GM19043 (cell line): ENCODE measurements around the gene PHOX2B.

ENCODE experiments used
- ATAC-seq: cut with Tn5 transposase; IDR thresholded peaks from one replicate; pipeline ENCODE4 v1.9.1; 2021; ENCODE audit warnings: low read depth; ENCODE audit not compliant: unreplicated experiment

PHOX2B gene

GRCh38 chr4:41748571-41749475, at the start of gene PHOX2B:
Gene PHOX2B (minus strand): TSS chr4:41748725. CDS start chr4:41748610, 115 bp downstream.
- ATAC-seq: no peak

DNA sequence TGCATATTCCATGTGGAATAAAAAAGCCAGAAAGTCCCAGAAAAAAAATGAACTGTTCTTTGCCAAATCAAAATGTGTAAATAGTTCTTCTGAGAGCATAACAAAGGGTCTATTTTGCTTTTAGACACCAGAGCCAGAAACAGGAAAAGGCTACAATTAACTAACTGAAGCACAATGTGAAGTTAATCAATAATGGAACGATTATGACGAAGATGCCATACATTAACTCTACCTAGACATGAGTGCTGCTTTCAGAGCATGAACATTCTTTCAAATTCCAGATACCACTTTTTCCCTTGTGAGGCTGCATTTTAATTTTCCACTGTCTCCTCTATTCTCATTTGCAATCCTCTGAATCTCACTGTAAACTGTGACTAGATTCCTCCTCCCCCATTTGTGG, 48.7 kb upstream of the PHOX2B start:
- ATAC-seq: no peak

- no peak for ATAC-seq
These were observed 48.2 kb upstream of the PHOX2B start for GRCh38 chr4:41796545-41797210.

DNA sequence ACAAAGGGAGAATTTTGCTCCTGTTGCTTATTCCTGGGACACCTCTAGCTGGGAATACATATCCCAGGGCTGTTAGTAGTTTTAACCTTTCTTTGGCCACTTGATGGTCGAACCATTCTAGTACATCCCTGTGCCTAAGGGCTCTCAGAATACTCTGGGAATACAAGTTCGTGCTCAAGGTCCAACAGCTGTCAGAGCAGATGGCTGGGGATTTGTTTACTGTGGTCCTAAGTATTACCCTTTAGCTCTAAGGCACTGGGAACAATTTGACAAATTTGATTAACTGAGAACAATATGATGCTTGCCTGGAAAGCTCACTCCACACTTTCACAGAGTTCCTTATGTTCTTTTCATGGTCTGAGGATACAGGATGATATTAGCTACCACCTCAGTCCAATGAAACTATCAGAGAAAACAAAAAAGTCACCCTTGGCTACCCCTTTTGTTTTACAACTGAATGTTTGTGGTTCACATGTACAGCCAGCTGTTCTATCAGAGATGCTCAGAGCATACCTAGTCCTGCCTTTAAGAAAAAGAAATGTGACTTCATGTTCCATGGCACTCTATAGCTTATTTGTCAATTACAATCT, 47.4 kb upstream of the PHOX2B start:
- ATAC-seq: no peak

- no peak for ATAC-seq
These were observed 43.6 kb upstream of the PHOX2B start for GRCh38 chr4:41792166-41792565.

GRCh38 chr4:41791557-41791956, 43.0 kb upstream of the PHOX2B start:
- no peak for ATAC-seq

DNA sequence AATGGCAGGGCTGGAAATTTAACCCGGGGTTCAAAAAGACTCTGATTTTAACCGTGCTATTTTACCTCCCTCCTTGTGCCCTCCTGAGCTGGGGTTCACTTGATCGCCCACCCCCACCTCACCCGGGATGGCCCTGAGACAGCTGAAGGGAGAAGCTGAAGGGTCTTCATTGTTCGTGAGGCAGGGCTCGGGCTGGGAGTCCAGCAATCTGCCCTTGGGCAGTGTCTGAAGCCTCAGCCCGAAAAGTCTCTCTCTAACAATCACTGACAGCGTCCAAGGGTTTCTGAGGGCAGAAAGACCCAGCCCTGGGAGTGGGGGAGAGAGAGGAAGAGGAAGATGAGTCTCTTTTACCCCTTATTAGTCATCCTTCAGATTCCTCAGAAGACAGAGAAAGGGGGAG, 39.4 kb upstream of the PHOX2B start:
- ATAC-seq: no peak

GRCh38 chr4:41785665-41786064, 37.1 kb upstream of the PHOX2B start:
- ATAC-seq: no peak

- no peak for ATAC-seq
These were observed 35.9 kb upstream of the PHOX2B start for GRCh38 chr4:41784191-41784979.

DNA sequence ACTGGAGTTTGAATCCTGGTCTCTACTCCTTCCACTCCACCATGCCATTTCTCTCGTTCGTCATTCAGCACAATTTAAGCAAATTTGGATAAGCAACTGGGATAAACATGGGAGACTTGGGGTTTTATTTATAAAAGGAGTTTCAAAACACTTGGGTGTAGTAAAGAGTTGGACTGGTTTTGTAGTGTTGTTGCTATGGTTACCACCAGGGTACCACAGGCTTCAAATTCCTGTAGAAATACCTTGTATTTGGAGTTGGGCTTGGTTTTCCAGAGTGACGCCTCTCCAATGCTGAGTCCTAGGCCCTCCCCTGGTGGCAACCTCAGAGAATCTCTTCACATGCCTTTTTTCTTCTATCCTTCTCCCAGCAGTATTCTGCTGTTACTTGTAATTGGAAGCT, 27.9 kb upstream of the PHOX2B start:
- ATAC-seq: no peak

- ATAC-seq: no peak
These were observed 15.2 kb upstream of the PHOX2B start for GRCh38 chr4:41763729-41764128.

- ATAC-seq: no peak
These were observed 10.4 kb upstream of the PHOX2B start for GRCh38 chr4:41758884-41759283.

GRCh38 chr4:41757521-41758156, 9.1 kb upstream of the PHOX2B start:
- no peak for ATAC-seq

DNA sequence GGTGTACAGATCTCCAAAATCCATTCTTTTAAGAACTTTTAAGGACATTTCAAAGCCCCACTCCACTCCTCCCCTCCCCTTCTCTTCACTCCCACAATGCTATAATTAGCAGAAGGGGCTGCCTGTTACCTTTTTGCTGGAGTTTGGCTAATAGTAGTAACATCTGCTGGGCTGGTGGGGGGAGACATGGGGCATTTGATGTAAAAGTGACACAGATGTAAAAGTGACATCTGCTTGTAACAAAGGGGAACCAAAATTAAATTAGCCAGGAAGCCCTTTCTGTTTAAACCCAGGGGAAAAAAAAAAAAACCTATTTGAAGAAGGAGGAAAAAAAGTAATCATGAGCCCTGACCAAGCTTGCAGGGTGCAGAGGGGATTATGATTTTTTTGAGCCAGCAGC, 5.4 kb upstream of the PHOX2B start:
- no peak for ATAC-seq

- ATAC-seq: no peak
These were observed 3.7 kb upstream of the PHOX2B start for GRCh38 chr4:41752081-41752836.

DNA sequence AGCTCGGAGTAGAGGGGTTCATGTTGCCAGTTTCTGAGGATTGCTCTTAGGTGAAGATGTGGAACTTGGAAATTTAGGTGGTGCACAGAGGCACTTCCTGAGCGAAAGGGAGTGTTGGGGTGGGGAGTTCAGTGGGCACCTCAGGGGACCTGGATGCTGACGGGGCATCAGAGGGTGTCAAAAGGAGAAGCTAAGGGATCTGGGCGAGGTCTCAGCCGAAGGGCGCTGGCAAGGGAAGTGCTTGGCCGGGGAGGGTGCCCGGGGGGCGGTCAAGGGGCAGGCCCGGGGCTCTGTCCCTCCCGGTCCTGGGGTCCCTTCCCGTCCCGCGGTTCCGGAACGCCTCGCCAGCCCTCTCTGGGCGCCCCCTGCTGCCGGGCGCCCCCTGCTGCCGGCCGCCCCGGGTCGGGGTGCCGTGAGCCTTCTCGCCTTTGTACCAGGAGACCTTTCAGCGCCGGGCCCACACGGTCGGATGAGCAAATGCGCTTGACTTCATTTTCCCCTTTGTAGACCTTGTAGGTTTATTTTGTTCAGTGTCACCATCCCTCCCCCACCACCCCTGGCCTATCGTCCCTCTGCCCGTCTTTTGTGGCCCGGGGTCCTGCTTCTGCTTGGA, 3.0 kb upstream of the PHOX2B start:
- ATAC-seq: no peak

- no peak for ATAC-seq
These were observed 2.3 kb upstream of the PHOX2B start for GRCh38 chr4:41750626-41751448.

DNA sequence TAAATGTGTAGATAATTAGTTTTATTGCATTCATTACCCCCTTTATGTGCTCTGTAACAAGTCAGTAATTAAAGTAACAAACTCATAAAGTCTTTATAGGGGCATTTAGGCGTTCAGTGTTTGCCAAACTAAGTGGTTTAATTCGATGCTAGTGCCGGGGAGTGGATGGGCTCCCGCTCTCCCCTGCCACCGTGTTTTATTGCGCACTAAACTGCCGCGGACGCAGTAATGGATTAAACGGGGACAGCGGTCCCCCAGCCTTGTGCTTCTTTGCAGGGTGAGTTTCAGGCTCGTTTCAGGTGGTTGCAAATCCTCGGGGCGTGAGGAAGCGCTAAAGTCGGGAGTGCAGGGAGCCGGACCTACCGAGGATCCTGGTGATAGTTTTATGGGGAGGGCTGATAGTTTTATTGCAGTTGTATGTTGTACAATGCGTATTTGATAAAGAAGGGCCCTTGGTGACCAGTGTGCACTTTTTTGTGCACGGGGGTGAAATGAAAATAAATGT, 1.6 kb upstream of the PHOX2B start:
- ATAC-seq: no peak
